GM23338 (cell line): ENCODE measurements around the gene PHF13.

Experiments used
- CREB1 ChIP-seq: fragments of 250-450 bp; sonication (Bioruptor Pico); IDR thresholded peaks from 2 replicates; pipeline ENCODE4 v1.5.0; 2020; ENCODE audit warnings: low read depth, mild to moderate bottlenecking, moderate library complexity
- EZH2 ChIP-seq: fragments of 200-600 bp; sonication (generic); IDR thresholded peaks from one replicate; pipeline ENCODE4 v1.8.0; 2017; ENCODE audit warnings: antibody characterized with exemption, mild to moderate bottlenecking, low read depth; ENCODE audit not compliant: unreplicated experiment
- EZH2phosphoT487 ChIP-seq: fragments of 200-600 bp; sonication (generic); IDR thresholded peaks from one replicate; pipeline ENCODE4 v1.8.1; 2018; ENCODE audit warnings: antibody characterized with exemption; ENCODE audit not compliant: unreplicated experiment
- JUNB ChIP-seq: IDR thresholded peaks from one replicate; pipeline ENCODE4 v1.6.1; 2016; ENCODE audit warnings: antibody characterized with exemption; ENCODE audit not compliant: unreplicated experiment
- NANOG ChIP-seq: IDR thresholded peaks from 2 replicates; pipeline ENCODE4 v1.6.1; 2016; ENCODE audit warnings: antibody characterized with exemption, borderline replicate concordance
- POLR2AphosphoS5 ChIP-seq: IDR thresholded peaks from 2 replicates; pipeline ENCODE4 v1.6.1; 2016; ENCODE audit warnings: antibody characterized with exemption, low read depth
- STAT1 ChIP-seq: IDR thresholded peaks from one replicate; pipeline ENCODE4 v1.6.1; 2016; ENCODE audit warnings: antibody characterized with exemption; ENCODE audit not compliant: unreplicated experiment
- ZNF114 ChIP-seq: fragments of 250-450 bp; sonication (Bioruptor Pico); IDR thresholded peaks from 2 replicates; pipeline ENCODE4 v1.5.0; 2020; ENCODE audit warnings: mild to moderate bottlenecking, moderate library complexity
- ZNF331 ChIP-seq: fragments of 250-450 bp; sonication (Bioruptor Pico); IDR thresholded peaks from 2 replicates; pipeline ENCODE4 v1.5.0; 2020; ENCODE audit warnings: low read depth, mild to moderate bottlenecking, moderate library complexity
- TF ChIP-seq, protein P1 (sequence below): IDR thresholded peaks from one replicate; pipeline ENCODE4 v1.6.1; 2018; ENCODE audit warnings: antibody characterized with exemption; ENCODE audit not compliant: unreplicated experiment
- TF ChIP-seq, protein P2 (sequence below), 2 experiments: fragments of 200-600 bp in 1 of 2; sonication (generic) in 1 of 2; conservative IDR thresholded peaks; 2 replicates each; pipeline versions ENCODE4 v1.5.1 to v1.6.1; 2016 to 2017; ENCODE audit warnings: antibody characterized with exemption in 2 of 2, low read depth in 2 of 2, mild to moderate bottlenecking in 2 of 2, moderate library complexity in 1 of 2
- TF ChIP-seq, protein P3 (sequence below): IDR thresholded peaks from 2 replicates; pipeline ENCODE4 v1.6.1; 2016; ENCODE audit warnings: antibody characterized with exemption
- TF ChIP-seq, protein P4 (sequence below): fragments of 250-450 bp; sonication (Bioruptor Pico); IDR thresholded peaks from 2 replicates; pipeline ENCODE4 v1.5.0; 2020; ENCODE audit warnings: mild to moderate bottlenecking, moderate library complexity

DNA sequence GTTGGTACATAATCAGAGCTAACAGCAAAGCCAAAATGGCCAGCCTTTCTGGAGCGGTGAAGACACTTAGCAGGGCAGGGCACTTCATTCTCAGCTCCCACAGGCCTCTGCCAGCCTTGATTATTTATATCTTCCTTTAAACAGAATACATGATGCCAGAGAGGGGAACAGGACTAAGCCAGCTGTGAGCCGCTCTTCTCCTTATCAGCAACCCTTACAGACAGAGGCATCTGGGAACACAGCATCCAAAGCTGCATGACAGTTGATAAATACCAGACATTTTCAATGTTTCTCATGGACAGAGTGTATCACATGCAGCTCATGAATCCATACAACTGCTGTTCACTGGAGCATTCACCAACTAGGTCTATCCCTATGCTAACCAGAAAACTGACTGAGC, 59.0 kb downstream of the PHF13 start:
- TF ChIP-seq POLR2AphosphoS5 (no peak), EZH2 (no peak), CREB1 (no peak), EZH2phosphoT487 (no peak), JUNB (no peak), NANOG (no peak), ZNF114 (no peak), ZNF331 (CRISPR knock-in tag) (no peak), STAT1 (no peak)
- TF ChIP-seq, protein P1, sequence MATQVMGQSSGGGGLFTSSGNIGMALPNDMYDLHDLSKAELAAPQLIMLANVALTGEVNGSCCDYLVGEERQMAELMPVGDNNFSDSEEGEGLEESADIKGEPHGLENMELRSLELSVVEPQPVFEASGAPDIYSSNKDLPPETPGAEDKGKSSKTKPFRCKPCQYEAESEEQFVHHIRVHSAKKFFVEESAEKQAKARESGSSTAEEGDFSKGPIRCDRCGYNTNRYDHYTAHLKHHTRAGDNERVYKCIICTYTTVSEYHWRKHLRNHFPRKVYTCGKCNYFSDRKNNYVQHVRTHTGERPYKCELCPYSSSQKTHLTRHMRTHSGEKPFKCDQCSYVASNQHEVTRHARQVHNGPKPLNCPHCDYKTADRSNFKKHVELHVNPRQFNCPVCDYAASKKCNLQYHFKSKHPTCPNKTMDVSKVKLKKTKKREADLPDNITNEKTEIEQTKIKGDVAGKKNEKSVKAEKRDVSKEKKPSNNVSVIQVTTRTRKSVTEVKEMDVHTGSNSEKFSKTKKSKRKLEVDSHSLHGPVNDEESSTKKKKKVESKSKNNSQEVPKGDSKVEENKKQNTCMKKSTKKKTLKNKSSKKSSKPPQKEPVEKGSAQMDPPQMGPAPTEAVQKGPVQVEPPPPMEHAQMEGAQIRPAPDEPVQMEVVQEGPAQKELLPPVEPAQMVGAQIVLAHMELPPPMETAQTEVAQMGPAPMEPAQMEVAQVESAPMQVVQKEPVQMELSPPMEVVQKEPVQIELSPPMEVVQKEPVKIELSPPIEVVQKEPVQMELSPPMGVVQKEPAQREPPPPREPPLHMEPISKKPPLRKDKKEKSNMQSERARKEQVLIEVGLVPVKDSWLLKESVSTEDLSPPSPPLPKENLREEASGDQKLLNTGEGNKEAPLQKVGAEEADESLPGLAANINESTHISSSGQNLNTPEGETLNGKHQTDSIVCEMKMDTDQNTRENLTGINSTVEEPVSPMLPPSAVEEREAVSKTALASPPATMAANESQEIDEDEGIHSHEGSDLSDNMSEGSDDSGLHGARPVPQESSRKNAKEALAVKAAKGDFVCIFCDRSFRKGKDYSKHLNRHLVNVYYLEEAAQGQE, result no peak
- TF ChIP-seq, protein P2, sequence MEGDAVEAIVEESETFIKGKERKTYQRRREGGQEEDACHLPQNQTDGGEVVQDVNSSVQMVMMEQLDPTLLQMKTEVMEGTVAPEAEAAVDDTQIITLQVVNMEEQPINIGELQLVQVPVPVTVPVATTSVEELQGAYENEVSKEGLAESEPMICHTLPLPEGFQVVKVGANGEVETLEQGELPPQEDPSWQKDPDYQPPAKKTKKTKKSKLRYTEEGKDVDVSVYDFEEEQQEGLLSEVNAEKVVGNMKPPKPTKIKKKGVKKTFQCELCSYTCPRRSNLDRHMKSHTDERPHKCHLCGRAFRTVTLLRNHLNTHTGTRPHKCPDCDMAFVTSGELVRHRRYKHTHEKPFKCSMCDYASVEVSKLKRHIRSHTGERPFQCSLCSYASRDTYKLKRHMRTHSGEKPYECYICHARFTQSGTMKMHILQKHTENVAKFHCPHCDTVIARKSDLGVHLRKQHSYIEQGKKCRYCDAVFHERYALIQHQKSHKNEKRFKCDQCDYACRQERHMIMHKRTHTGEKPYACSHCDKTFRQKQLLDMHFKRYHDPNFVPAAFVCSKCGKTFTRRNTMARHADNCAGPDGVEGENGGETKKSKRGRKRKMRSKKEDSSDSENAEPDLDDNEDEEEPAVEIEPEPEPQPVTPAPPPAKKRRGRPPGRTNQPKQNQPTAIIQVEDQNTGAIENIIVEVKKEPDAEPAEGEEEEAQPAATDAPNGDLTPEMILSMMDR (conservative IDR thresholded peaks at IDR 0.05; ENCODE audit: low read depth in 2 of 2), result no peak
- TF ChIP-seq, protein P3, sequence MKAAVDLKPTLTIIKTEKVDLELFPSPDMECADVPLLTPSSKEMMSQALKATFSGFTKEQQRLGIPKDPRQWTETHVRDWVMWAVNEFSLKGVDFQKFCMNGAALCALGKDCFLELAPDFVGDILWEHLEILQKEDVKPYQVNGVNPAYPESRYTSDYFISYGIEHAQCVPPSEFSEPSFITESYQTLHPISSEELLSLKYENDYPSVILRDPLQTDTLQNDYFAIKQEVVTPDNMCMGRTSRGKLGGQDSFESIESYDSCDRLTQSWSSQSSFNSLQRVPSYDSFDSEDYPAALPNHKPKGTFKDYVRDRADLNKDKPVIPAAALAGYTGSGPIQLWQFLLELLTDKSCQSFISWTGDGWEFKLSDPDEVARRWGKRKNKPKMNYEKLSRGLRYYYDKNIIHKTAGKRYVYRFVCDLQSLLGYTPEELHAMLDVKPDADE, result no peak
- TF ChIP-seq, protein P4, sequence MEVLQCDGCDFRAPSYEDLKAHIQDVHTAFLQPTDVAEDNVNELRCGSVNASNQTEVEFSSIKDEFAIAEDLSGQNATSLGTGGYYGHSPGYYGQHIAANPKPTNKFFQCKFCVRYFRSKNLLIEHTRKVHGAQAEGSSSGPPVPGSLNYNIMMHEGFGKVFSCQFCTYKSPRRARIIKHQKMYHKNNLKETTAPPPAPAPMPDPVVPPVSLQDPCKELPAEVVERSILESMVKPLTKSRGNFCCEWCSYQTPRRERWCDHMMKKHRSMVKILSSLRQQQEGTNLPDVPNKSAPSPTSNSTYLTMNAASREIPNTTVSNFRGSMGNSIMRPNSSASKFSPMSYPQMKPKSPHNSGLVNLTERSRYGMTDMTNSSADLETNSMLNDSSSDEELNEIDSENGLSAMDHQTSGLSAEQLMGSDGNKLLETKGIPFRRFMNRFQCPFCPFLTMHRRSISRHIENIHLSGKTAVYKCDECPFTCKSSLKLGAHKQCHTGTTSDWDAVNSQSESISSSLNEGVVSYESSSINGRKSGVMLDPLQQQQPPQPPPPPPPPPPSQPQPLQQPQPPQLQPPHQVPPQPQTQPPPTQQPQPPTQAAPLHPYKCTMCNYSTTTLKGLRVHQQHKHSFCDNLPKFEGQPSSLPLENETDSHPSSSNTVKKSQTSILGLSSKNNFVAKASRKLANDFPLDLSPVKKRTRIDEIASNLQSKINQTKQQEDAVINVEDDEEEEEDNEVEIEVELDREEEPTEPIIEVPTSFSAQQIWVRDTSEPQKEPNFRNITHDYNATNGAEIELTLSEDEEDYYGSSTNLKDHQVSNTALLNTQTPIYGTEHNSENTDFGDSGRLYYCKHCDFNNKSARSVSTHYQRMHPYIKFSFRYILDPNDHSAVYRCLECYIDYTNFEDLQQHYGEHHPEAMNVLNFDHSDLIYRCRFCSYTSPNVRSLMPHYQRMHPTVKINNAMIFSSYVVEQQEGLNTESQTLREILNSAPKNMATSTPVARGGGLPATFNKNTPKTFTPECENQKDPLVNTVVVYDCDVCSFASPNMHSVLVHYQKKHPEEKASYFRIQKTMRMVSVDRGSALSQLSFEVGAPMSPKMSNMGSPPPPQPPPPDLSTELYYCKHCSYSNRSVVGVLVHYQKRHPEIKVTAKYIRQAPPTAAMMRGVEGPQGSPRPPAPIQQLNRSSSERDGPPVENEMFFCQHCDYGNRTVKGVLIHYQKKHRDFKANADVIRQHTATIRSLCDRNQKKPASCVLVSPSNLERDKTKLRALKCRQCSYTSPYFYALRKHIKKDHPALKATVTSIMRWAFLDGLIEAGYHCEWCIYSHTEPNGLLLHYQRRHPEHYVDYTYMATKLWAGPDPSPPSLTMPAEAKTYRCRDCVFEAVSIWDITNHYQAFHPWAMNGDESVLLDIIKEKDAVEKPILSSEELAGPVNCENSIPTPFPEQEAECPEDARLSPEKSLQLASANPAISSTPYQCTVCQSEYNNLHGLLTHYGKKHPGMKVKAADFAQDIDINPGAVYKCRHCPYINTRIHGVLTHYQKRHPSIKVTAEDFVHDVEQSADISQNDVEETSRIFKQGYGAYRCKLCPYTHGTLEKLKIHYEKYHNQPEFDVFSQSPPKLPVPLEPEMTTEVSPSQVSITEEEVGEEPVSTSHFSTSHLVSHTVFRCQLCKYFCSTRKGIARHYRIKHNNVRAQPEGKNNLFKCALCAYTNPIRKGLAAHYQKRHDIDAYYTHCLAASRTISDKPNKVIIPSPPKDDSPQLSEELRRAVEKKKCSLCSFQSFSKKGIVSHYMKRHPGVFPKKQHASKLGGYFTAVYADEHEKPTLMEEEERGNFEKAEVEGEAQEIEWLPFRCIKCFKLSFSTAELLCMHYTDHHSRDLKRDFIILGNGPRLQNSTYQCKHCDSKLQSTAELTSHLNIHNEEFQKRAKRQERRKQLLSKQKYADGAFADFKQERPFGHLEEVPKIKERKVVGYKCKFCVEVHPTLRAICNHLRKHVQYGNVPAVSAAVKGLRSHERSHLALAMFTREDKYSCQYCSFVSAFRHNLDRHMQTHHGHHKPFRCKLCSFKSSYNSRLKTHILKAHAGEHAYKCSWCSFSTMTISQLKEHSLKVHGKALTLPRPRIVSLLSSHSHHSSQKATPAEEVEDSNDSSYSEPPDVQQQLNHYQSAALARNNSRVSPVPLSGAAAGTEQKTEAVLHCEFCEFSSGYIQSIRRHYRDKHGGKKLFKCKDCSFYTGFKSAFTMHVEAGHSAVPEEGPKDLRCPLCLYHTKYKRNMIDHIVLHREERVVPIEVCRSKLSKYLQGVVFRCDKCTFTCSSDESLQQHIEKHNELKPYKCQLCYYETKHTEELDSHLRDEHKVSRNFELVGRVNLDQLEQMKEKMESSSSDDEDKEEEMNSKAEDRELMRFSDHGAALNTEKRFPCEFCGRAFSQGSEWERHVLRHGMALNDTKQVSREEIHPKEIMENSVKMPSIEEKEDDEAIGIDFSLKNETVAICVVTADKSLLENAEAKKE (CRISPR knock-in tag), result no peak
